HUES6 (cell line): Measurements from ENCODE around the gene WASHC3.
"Not testable (repeated sequence)": the region's sequence is repeated elsewhere in the genome, so short reads cannot be mapped to it uniquely, and the experiment has no call there.

Experiments
- H3K27ac ChIP-seq: 2 replicates; pipeline ENCODE4 v1.7.0; 2013; ENCODE audit warnings: low read depth, mild to moderate bottlenecking, low read length, inconsistent platforms
- H3K27me3 ChIP-seq: 2 replicates; pipeline ENCODE4 v1.6.1; 2013; ENCODE audit warnings: low read length; ENCODE audit not compliant: control insufficient read depth, insufficient read depth
- H3K36me3 ChIP-seq: 2 replicates; pipeline ENCODE4 v1.6.1; 2013; ENCODE audit warnings: low read length; ENCODE audit not compliant: control insufficient read depth, insufficient read depth
- H3K4me1 ChIP-seq: 2 replicates; pipeline ENCODE4 v1.6.1; 2013; ENCODE audit warnings: low read length; ENCODE audit not compliant: control insufficient read depth, insufficient read depth
- H3K4me3 ChIP-seq: 2 replicates; pipeline ENCODE4 v1.5.1; 2013; ENCODE audit warnings: low read depth, low read length
- H3K9ac ChIP-seq: one replicate; pipeline ENCODE4 v1.6.1; 2013; ENCODE audit warnings: mild to moderate bottlenecking, low read length
- H3K9me3 ChIP-seq: 2 replicates; pipeline ENCODE4 v1.6.1; 2013; ENCODE audit warnings: low read depth, low read length; ENCODE audit not compliant: control insufficient read depth, insufficient read depth

The WASHC3 gene

GRCh38 chr12:102050660-102051430 is 10.9 kb downstream of the WASHC3 start:
- Histone ChIP-seq H3K4me1 (no peaks in the 10 kb centered on the region), H3K36me3 (no peaks in the 10 kb centered on the region), H3K27ac (no peak overlapping the region), H3K9ac (no peak overlapping the region), H3K4me3 (no peak overlapping the region), H3K27me3 (no peaks in the 10 kb centered on the region), H3K9me3 (no peaks in the 10 kb centered on the region)

- Histone ChIP-seq H3K9ac (no peak overlapping the region), H3K9me3 (no peaks in the 10 kb centered on the region), H3K27ac (no peak overlapping the region), H3K4me3 (no peak overlapping the region), H3K4me1 (no peaks in the 10 kb centered on the region), H3K27me3 (no peaks in the 10 kb centered on the region), H3K36me3 (0 out of 2 replicates have a peak, but pooled peaks cover 2% of the 10 kb centered on the region)
Measured at GRCh38 chr12:102043928-102044327, 17.9 kb downstream of the WASHC3 start.

- no peaks in the 10 kb centered on the region for H3K27me3 ChIP-seq
- no peaks in the 10 kb centered on the region for H3K4me1 ChIP-seq
- H3K36me3 ChIP-seq, result no peaks in the 10 kb centered on the region
- no peak overlapping the region for H3K27ac ChIP-seq
- no peak overlapping the region for H3K9ac ChIP-seq
- H3K4me3 ChIP-seq, result no peak overlapping the region
- H3K9me3 ChIP-seq, result no peaks in the 10 kb centered on the region
Measured at GRCh38 chr12:102033991-102034745, 27.6 kb downstream of the WASHC3 start.

- Histone ChIP-seq H3K9ac (no peak overlapping the region), H3K27me3 (no peaks in the 10 kb centered on the region), H3K9me3 (no peaks in the 10 kb centered on the region), H3K4me1 (no peaks in the 10 kb centered on the region), H3K36me3 (no peaks in the 10 kb centered on the region), H3K4me3 (no peak overlapping the region), H3K27ac (no peak overlapping the region)
Measured at GRCh38 chr12:102031852-102032251, 29.9 kb downstream of the WASHC3 start.

DNA sequence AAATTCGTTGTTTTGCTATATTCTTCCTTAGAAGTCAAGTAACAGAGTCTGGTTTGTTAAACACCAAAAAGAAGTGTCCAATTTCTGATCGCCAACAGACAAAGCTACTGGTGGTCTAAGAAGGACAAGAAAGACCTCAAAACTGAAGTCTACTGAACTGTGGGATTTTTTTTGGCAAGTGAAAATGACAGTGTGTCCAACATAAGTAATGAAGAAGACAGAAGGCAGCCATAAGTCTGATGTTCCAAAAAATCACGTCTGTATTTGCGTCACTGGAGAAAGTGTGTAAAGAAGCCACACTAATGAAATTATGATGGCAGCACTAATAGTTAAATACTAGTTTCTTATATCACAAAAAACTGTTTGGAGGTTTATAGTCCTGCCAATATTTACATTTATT is 32.6 kb downstream of the WASHC3 start:
- Histone ChIP-seq H3K9ac (no peak overlapping the region), H3K4me1 (no peaks in the 10 kb centered on the region), H3K4me3 (no peak overlapping the region), H3K9me3 (no peaks in the 10 kb centered on the region), H3K36me3 (no peaks in the 10 kb centered on the region), H3K27me3 (no peaks in the 10 kb centered on the region), H3K27ac (no peak overlapping the region)

DNA sequence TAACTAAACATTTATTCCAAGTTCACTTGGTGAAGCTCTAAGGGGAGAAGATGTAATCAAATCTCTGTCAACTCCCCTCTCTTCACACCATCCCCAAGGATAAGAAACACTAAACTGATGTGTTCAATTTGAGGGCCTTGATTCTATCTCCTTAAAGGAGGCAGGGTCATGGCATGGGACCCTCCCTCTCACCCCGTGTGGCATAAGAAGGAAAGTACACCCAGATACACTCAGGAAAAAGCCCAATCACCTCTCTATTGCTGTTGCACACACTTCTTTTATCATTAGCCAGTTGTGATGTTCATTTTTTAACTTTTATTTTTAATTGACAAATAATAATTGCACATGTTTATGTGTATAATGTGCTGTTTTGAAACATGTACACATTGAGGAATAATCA is 35.1 kb downstream of the WASHC3 start:
- Histone ChIP-seq H3K9me3 (no peaks in the 10 kb centered on the region), H3K27me3 (no peaks in the 10 kb centered on the region), H3K36me3 (no peaks in the 10 kb centered on the region), H3K27ac (no peak overlapping the region), H3K4me1 (no peaks in the 10 kb centered on the region), H3K9ac (no peak overlapping the region), H3K4me3 (no peak overlapping the region)

- Histone ChIP-seq H3K9ac (no peak overlapping the region), H3K4me1 (no peaks in the 10 kb centered on the region), H3K9me3 (no peaks in the 10 kb centered on the region), H3K4me3 (no peak overlapping the region), H3K36me3 (no peaks in the 10 kb centered on the region), H3K27ac (no peak overlapping the region), H3K27me3 (no peaks in the 10 kb centered on the region)
Measured at GRCh38 chr12:102024765-102025164, 37.0 kb downstream of the WASHC3 start.

DNA sequence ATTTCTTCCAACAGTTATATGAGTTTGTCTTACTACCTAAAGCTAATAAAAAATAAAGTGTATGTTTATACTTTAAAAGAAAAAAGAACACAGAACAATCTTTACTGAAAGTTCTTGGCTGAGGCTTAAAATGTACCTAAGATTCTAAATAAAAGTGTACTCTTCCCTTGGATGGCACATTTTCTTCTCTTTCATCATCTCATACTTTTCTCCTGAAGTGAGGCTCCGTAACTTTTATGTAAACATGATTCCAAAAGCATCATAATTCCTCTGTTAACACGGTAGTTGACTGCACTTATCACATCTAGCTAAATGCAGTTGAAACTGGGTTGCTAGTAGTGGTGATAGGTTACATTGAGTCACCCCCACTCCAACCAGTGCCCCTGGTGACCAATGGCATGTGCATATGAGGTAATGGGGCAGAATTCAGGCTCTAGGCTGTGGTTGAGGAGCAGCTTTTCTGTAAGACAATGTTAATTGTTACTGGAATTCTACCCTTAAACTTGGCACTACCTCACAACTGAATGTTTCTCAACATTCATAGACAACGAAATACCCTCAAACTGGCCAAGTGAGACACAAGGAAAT is 38.4 kb downstream of the WASHC3 start:
- Histone ChIP-seq H3K27me3 (no peaks in the 10 kb centered on the region), H3K9me3 (no peaks in the 10 kb centered on the region), H3K4me1 (no peaks in the 10 kb centered on the region), H3K27ac (no peak overlapping the region), H3K4me3 (no peak overlapping the region), H3K9ac (no peak overlapping the region), H3K36me3 (no peaks in the 10 kb centered on the region)

DNA sequence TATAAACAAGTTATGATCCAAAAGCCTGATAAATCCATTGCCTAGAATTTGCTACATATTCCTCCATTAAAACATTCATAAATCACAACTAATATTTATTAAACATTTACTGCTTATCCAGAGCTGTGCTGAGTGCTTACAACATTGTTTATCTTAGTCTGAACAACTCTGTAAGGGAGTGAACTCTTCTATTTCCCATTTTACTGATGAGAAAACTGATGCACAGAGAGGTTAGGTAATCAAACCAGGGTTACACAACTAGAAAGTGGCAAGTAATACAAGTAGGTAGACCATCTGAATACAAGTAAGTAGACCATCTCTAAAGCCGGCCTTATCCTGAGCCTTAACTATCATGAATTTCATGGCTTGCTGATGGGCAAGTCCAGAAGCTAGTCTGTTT is 39.5 kb downstream of the WASHC3 start:
- H3K9me3 ChIP-seq, result no peaks in the 10 kb centered on the region
- no peaks in the 10 kb centered on the region for H3K36me3 ChIP-seq

DNA sequence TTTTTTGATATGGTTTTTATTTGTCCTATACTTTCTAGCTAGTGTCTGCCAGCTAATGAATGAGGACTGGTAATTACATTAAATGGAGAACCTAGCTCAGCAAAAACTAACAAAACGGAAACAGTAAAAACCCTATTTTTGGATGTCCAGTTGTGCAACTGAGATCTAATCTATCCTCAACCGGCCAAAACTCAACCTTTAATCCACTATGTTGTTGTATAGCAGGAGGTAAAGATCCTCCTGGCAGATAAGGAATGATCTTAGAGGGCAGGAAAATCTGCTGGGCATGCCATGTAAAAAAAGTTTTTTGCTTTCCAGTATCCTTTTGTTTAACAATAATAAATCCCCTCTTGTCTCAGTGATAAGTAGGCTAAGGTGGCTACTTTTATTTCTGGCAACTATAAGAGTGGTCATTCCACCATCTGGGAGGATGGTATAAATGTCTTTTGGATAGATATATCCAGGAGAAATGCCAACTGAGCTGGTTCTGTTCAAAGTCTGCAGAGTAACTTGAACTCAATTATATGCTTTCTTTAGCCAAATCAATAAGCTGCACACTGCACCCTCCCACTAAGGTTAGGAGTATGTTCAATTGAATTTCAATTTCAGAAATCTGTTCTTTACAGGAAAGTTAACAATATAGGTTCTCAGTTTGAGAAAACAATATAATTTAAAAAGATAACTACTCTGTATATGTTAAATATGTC is 40.1 kb downstream of the WASHC3 start:
- no peaks in the 10 kb centered on the region for H3K4me1 ChIP-seq
- no peak overlapping the region for H3K9ac ChIP-seq
- H3K4me3 ChIP-seq, result no peak overlapping the region
- H3K27me3 ChIP-seq, result no peaks in the 10 kb centered on the region
- no peaks in the 10 kb centered on the region for H3K36me3 ChIP-seq
- H3K9me3 ChIP-seq, result no peaks in the 10 kb centered on the region
- no peak overlapping the region for H3K27ac ChIP-seq

More for the DNA sequence above, 39.5 kb downstream of the WASHC3 start:
- H3K27ac ChIP-seq, result no peak overlapping the region
- H3K4me1 ChIP-seq, result no peaks in the 10 kb centered on the region
- H3K4me3 ChIP-seq, result no peak overlapping the region
- no peaks in the 10 kb centered on the region for H3K27me3 ChIP-seq
- no peak overlapping the region for H3K9ac ChIP-seq

- H3K4me1 ChIP-seq, H3K4me3 ChIP-seq, H3K27ac ChIP-seq, H3K9ac ChIP-seq, H3K36me3 ChIP-seq, H3K9me3 ChIP-seq, H3K27me3 ChIP-seq: not testable (repeated sequence)
Measured at GRCh38 chr12:102018607-102019006, 43.2 kb downstream of the WASHC3 start.
